Right forelimb (tissue), 1 donor: Measurements from ENCODE around the gene MTUS2.
"Not testable (repeated sequence)": the region's sequence is repeated elsewhere in the genome, so short reads cannot be mapped to it uniquely, and the experiment has no call there.

ENCODE experiments used
- DNase-seq: peaks from one replicate; pipeline ENCODE4 v3.0.0-alpha.2; 2018

MTUS2 gene

DNA sequence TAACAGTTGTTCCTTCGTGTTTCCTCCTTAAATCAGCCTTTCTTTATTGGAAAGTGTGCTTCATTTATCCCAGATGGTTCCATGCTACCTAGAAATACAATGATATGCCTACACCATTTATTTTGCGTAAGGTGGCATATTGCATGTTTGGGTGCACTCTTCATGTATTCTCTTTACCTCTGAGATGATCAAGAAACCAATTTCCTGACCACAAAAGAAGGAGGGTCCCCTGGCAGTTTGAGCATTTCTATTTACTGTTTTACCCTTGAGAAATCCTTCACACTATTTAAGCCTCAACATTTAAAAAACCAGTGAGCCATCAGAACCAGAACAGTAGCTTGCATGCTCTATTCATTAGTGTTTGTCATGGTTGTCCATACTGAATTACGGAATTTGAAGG lies 354.0 kb downstream of the MTUS2 start:
- DNase-seq: no peak

DNA sequence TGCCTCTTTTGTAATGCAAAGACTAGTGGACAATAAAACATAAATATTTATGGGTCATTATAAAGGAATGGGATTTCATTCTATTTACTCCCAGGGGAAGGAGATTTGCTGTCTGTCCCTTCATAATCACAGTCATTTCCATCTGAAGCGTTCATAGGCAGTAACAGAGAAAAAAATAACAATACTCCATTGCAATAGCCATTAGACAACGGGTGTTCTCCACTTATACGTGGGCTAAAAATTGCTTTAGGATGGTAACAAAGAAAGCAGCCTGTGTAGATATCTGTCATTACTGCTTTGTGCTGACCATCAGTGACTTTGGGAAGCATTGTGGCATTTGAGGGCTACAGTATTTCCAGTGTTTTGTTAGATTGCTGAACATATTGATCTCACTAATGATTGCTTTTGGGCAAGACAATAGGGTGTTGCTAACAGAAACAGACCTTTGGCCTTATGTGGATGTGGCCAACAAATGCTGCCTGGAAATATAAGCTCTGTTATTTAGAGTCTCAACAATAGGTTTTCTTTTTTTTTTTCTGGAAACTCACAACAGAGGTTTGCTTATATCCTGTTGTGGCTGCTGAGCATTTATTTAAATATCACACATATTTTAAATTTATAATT lies 355.2 kb downstream of the MTUS2 start:
- no peak for DNase-seq

DNA sequence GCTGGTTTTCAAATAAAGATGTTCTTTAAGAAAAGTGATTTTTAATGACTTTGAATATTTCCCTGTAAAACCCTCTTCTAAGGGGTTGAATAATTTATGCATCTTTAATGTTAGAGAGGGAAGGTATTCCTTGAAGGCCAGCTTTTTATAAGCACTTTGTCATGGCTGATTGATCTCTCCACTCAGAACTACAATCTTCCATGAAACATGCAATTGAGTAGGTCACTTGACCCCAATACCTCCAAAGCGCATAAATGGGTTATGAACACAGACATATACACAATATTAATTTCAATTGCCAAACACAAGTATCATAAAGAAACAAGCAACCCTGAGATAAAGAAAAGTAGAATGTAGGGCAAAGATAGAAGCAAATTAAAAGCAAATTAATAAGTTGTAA lies 359.9 kb downstream of the MTUS2 start:
- no peak for DNase-seq

DNA sequence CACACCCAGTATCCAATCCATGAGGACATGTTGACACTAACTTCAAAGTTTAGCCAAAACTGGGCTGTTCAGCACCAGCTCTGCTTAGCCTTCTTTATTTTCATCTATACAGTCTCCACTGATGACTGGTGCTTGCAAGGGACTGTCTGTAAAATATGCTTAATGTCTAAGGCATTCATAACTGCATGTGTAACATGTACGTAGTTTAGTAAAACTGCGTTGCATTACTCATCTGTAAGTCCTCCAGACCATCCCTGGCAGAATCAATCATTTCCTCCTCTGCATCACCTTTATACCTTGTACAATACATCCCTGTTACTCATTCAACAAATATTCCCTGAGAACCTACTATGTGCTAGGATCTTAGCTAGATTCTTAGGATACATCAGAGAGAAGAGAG lies 362.1 kb downstream of the MTUS2 start:
- no peak for DNase-seq

DNA sequence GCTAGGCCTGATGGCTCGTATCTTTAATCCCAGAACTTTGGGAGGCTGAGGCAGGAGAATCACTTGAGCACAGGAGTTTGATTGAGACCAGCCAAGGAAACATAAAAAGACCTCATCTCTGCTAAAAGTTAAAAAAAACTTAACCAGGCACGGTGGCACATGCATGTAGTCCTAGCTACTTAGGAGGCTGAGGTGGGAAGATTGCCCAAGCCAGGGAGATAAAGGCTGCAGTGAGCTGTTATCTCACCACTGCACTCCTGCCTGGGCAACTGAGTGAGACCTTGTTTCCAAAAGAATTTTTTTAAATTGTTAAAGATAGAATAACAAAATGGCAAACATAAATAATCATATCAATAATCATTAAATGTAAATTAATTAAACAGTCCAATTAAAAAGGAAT lies 365.8 kb downstream of the MTUS2 start:
- DNase-seq: no peak

DNA sequence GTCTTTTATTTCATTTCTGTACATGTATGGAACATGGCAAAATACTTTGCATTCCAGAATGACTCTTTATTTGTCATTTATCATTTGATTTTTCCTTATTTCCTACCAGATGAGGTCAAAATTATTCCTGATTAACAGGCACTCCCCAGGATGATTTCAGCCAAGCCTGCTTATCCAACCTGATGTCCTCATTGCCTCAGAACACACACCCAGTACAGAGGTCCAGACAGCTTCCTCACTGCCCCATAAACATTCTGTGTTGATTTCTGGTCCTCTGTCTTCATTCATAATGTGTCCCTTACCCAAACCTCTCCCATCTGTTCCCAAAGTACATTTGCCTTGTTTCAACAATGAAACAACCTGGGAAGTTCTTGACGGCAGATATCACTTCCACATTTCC lies 367.4 kb downstream of the MTUS2 start:
- DNase-seq: no peak

DNA sequence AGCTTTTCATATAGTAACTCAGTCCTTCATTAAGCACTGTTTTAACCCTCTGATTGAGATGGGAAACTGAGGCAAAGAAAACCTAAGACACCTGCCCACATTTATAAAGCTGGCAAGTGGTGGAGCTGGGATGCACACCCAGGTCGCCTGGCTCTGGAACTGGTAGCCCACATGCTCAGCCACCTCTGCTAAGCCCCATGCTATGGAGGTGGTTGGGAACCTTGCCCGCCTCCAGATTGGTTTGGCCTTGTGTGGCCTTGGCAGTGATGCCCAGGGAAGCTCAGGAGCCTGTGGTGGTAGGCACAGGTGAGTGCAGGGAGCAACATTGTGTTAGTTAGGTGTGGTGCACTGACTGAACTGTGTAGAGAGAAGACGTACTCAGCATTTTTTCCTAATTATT lies 370.2 kb downstream of the MTUS2 start:
- DNase-seq: no peak

DNA sequence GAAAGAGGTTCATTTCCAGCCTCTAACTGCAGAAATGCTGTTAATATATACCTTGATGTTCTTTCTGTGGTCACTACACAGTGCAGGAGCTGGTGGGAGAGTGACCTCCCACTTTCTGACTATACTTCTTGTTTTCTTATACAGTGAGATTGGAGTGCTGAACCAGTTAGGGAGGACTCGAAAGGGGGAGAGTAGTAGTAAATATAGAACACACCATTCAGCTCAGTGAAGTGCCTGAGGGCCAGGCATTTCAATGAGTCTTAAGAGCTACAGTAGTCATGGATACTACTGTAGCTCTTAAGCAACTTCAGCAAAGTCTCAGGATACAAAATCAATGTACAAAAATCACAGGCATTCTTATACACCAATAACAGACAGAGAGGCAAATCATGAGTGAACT lies 372.9 kb downstream of the MTUS2 start:
- DNase-seq: no peak

DNA sequence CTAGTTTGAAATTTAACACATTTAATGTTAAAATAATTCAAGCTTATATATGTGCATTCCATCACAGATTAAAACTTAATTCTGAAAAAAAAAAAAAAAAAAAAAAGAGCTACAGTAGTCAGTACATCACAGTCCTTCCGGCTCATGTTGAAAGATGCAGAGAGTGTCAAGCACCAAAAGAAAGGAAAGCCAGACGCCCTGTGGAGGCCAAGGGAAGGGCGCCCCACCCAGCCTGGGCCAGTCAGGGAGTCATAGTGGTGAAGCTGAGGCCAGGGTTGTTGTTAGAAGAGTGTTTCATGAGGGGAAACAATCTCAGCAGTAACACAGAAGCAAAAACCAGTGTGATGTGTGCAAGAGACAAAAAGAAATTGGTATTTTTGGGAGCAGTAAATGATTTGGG lies 375.3 kb downstream of the MTUS2 start:
- DNase-seq: no peak

DNA sequence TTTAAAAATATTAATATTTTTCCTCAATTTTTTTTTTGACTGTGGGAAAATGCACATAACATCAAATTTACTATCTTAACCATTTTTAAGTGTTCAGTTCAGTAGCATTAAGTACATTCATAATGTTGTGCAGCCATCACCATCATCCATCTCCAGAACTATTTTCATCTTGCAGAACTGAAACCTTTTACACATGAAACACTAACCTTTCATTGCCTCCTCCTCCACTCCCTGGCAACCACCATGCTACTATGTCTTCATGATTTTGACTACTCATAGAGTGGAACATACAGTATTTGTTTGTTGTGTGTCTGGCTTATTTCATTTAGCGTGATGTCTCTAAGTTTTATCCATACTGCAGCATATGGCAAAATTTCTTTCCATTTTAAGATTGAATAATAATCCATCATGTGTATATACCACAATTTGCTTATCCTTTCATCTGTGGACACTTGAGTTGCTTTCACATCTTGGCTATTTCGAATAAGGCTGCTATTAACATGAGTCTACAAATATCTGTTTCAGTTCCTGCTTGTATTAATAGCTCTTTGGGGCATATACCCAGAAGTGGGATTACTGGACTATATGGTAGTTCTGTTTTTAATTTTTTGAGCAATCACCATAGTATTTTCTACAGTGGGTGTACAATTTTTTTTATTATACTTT lies 376.4 kb downstream of the MTUS2 start:
- no peak for DNase-seq

DNA sequence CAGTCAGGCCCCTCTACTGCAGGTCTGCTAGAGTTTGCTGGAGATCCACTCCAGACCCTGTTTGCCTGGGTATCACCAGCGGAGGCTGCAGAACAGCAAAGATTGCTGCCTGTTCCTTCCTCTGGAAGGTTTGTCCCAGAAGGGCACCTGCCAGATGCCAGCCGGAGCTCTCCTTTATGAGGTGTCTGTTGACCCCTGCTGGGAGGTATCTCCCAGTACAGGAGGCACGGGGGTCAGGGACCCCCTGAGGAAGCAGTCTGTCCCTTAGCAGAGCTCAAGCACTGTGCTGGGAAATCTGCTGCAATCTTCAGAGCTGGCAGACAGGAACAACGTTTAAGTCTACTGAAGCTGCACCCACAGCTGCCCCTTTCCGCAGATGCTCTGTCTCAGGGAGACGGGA lies 382.6 kb downstream of the MTUS2 start:
- not testable (repeated sequence) for DNase-seq

DNA sequence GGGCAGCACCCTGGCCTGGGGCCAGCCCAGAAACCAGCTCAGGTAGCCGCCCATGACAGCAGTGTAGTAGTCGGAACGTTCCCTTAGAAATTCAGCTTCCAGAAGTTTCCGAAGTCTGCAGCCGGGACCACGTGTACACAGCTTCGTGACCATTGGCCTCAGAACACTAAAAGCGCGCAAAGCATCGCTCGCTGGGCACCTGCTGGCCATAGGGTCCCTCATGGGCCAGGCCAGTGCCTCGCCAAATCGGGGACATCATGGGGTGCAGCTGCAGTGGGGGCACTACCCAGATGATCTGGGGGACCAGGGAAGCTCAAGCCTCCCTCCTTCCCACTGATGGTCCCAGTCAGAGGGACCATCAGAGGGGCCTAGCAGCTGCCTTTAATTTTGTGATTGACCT lies 384.5 kb downstream of the MTUS2 start:
- DNase-seq: no peak

DNA sequence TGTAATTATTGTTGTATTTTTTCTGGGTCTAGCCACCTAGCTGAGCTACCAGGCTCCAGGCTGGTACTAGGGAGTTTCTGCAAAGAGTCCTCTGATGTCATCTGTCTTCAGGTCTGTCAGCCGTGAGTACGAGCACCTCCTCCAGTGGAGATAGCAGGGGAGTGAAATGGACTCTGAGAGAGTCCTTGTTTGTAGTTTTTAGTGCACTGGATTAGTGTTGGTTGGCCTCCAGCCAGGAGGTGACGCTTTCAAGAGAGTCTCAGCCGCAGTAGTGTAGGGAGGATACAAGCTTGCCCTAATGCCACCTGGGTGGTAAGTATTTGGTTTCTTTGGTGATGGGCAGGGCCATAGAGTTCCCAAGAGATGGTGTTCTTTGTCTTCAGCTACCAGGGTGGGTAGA lies 390.5 kb downstream of the MTUS2 start:
- no peak for DNase-seq

DNA sequence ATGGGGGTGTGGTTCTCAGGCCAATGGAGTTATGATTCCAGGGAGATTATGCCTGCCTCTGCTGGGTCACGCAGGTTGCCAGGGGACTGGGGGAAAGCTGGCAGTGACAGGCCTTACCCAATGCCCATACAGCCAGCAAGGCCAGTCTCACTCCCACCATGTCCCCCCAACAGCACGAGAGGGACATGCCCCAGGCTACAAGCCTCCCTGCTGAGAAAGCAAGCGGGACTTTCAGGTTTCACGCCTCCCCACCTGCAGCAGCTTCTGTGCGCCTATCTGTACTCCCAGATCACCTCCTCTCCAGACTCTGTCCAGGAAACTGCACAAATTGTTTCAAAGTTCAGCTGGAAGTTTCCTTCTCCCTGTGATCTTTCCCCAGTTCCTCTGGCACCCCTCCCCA lies 391.0 kb downstream of the MTUS2 start:
- not testable (repeated sequence) for DNase-seq

DNA sequence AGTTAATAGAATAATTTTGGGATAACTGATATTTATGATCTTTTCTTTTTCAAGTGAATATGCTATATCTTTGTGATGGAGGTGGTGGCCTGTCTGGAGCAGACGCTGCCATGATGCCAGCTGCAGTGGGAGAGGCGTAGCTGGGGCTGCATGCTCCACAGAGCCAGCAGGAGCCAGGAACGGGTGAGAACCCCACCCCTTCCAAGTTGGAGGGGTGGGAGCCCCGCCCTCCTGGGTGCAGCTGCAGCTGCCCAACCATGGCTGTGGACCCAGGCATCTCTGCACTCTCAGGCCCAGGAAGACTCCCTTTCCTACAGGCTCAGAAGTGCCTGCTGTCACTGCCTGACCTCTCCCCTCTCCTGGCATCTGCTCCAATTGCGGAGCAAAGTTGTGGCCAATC lies 402.3 kb downstream of the MTUS2 start:
- no peak for DNase-seq

DNA sequence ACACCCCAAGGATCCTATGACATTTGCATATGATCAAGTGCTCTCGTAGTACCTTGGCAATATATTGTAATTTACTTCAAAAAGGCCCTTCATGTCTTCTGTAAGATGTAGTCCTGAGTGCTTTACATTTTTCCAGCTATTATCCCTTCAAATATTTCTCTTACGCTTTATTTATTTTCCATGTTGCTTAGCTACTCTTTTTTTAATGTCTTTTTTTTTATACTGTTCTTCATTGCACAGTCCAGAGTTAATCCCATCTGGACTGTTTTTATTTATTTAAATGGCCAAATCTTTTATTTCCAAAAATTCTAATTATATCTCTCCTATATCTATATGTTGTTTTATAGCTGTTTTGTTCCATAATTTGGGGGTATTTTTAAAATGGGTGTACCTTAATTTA lies 404.1 kb downstream of the MTUS2 start:
- no peak for DNase-seq

DNA sequence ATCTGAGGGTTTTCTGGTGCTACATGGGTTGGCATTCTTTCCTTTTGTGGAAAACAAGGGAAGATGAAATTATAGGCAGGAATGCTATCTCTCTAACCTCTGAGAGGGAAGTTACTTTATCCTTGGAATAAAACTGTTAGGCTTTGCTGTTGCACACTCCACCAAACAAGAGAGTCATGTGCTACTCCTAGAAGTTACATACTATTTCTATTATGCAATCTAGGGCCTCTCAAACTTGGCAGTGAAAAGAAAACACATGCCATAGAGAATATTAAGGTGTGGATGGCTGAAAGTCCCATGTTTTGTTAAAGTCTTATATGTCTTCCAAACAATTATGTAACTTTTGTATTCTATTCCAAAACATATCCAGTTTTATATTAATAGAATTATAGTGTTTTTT lies 407.4 kb downstream of the MTUS2 start:
- DNase-seq: no peak

DNA sequence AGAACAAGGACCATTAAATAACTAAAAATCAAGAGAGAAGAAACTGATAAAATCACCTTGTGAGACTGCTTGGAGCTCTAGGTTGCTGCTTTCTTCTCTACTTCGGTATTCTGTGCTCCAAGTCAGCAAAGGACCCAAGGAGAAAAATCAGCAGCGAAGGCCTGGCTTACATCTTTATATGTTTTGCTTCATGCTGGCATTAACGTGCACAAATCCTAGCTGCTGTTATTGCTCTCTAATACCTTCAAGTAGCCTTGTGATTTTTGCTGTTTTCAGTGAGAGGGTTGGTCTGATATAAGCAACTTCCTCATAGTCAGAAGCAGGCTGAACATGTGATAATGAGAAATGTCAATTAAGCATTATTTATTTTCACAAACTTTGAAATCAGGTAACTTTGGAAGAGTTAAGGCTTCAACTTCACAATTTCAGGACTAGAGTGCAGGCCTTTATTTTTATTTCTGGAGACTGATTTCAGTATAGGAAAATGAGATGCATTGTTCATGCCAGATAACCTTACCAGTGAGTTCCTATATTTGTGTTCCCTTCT lies 410.2 kb downstream of the MTUS2 start:
- DNase-seq: no peak

DNA sequence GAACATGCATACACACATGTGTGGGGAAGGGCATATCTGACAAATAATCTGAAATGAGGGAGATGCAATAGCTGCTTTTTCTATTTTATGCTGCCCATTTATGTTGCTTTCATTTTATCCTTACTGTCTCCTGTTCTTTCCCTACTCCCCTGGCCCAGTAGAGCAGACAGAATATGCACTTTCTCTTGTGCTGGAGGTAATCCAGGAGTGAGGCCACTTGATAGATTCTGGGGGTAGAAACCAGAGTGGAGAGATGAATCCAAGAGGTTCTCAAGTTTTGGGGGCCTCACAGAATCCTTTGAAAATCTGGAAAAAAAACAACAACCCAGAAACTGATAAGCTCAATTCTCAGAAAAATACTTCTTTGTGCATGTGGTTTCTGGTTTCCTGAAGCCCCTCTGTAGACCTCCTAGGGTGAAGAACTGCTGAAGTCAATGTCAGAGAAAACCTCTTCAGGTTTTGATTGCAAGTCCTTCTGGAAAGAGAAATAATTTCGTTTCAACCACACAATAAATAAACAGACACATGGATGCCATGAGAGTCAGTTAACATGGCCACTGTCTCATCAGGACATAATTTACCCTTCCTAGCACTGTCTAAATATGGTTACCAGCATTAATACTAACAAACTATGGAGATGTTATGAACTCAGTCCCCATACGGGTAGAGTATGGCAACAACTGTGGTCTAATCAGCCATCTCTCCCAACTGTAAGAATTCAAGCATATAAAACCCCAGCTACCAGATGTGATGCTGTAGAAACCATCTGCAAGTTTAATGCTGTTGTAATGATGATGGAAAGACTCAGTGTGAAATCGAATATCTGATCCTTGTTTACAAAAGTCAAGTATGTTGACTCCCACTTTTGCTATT lies 419.8 kb downstream of the MTUS2 start:
- no peak for DNase-seq

DNA sequence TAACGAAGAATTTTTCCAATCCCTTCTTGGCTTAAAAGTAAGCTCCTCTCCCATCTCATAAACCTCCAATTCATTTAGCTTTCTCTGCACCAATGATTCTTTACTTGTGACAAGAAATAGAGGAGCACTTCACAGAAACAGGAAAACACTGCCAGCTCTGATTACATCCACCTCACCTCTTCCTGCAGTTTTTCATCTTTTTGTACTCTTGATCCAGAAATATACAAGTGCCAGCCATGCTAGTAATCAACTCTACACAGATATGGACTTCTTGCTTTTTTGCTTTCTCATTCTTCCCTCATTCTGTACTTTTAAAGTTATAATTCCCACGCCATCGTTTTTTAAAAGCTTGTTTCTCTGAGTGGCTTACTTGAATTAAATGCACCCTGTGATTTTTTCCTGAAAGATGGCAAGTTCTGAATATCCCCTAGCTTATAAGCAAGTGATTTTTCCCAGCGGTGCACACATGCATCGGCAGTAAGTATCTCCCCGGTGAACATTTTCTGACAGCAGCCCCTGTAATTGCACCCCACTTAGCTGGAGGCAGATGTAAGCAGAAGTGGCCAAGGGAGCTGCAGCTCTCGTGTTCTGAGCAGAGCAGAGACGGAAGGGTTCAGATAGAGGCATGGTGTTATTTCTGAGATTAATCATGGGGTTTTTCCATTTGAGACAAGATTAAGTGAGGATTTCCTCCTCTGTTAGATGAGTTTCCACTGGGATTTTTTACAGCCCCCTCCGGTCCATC lies 434.7 kb downstream of the MTUS2 start:
- DNase-seq: no peak

DNA sequence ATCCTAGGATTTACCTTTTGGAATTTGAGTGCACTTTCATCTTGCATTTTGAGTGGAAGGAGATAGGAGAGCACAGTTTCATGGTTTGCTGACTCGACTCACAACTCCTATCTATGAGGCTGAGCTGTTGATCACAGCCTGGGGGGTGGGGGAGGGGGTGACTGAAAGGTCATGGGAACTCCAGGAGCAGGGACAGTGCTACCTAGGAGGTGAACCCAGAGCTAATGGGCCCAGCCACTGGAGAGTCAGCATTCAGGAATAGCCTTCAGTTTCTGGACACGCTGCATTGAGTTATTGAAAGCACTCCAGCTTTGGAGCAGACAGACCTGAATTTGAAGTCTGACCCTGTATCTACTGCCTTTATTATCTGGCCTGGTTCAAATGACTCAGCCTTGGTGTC lies 435.4 kb downstream of the MTUS2 start:
- no peak for DNase-seq

DNA sequence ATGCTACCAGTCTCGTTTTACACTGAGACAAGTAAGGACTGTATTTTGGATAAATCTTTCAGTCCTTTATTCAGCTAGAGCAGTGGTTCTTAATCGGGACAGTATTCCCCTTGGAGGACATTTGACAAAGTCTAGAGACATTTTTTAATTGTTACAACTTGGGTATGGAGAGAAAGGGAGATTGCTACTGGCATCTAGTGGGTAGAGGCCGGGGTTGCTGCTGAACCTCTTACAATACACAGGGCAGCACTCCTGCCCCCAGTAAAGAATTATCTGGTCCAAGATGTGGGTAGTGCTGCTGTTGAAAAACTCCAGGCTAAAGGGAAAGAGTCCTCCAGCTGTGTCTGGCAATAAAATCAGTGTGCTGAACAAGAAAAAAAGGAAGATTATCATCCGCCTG lies 440.5 kb downstream of the MTUS2 start:
- no peak for DNase-seq

DNA sequence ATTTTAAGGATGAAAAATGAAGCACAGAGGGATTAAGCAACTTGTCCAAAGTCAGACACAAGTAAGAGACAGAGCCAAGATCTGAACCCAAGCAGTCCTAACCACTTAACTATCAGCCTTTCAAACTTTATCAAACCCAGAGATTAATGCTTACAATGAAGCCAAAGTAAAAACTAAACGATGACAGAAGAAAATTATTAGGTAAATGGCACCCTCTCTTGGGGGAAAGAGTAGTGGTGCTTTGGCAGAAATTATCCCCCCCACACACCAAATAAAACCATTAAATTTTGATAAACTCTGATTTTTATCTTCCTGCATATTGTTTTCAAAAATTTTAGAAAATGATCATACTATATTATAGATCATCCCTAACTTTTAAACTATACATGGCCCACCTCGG lies 446.1 kb downstream of the MTUS2 start:
- DNase-seq: no peak
